Kidney (tissue), 14 donors: ENCODE measurements around the gene SNX8. TPM values are rescaled to one million over a fixed set of nuclear protein-coding genes. Genes with fewer than 3 reads are reported as not detected.

Experiments
- DNase-seq, 5 donors: peaks; one replicate each; pipeline ENCODE4 v3.0.0-alpha.2; 2013 to 2020
- FAIRE-seq: peaks from 2 replicates; lab custom pipeline; 2012; peaks lifted over from hg19 to GRCh38; lab: Jason Lieb, UNC
- H3K27ac ChIP-seq, 2 donors: one replicate each; pipeline ENCODE4 v1.7.0; 2013; ENCODE audit warnings: low read depth in 2 of 2, low read length in 2 of 2, inconsistent platforms in 1 of 2
- H3K27me3 ChIP-seq: one replicate; pipeline ENCODE4 v1.7.1; 2013; ENCODE audit warnings: low read length, inconsistent platforms; ENCODE audit not compliant: control insufficient read depth, insufficient read depth
- H3K36me3 ChIP-seq, 3 donors: one replicate each; pipeline versions ENCODE4 v1.7.0 to v1.7.1; 2013; ENCODE audit warnings: low read length in 3 of 3, control low read depth in 1 of 3, inconsistent platforms in 1 of 3; ENCODE audit not compliant: insufficient read depth in 3 of 3, control insufficient read depth in 2 of 3
- H3K4me1 ChIP-seq, 3 donors: one replicate each; pipeline versions ENCODE4 v1.7.0 to v1.7.1; 2013; ENCODE audit warnings: low read length in 3 of 3, inconsistent platforms in 1 of 3, low read depth in 1 of 3; ENCODE audit not compliant: control insufficient read depth in 2 of 3, insufficient read depth in 2 of 3
- H3K4me3 ChIP-seq, 3 donors: one replicate each; pipeline versions ENCODE4 v1.7.0 to v1.8.1; 2013; ENCODE audit warnings: low read length in 3 of 3, control low read depth in 1 of 3, inconsistent platforms in 1 of 3
- H3K9ac ChIP-seq, 3 donors: one replicate each; pipeline versions ENCODE4 v1.7.0 to v1.7.1; 2013; ENCODE audit warnings: low read length in 3 of 3, control low read depth in 1 of 3, inconsistent platforms in 1 of 3
- H3K9me3 ChIP-seq, 3 donors: one replicate each; pipeline versions ENCODE4 v1.7.0 to v1.7.1; 2013; ENCODE audit warnings: low read length in 3 of 3, control low read depth in 1 of 3, inconsistent platforms in 1 of 3; ENCODE audit not compliant: control insufficient read depth in 2 of 3, insufficient read depth in 1 of 3
- intact Hi-C: fragments of 100-400 bp; cut with DNase I; formaldehyde crosslinking; loops from one replicate; pipeline ENCODE4 v1.11.1; 2022
- polyA plus RNA-seq: library from polyadenylated mRNA; stranded (reverse); fragments of 350-450 nt; fragmentation: Illumina TruSeq; extraction: RNeasy Lipid Tissue Mini Kit (QIAGEN cat#74804); gene quantifications from one replicate; pipeline ENCODE4 v1.2.3, GENCODE V29; 2014; ENCODE audit warnings: low read depth, low replicate concordance; ENCODE audit not compliant: insufficient read depth
- total RNA-seq: library from RNA; stranded (reverse); fragmentation: NEBNext Ultra II Directional; extraction: Animal tissue kit (Norgen Biotek cat#: 25700); gene quantifications from one replicate; pipeline ENCODE4 v1.2.1, GENCODE V29; 2021
- TF ChIP-seq, protein P1 (sequence below): IDR thresholded peaks from 3 replicates; pipeline ENCODE4 v1.5.1; 2012; ENCODE audit warnings: mild to moderate bottlenecking, moderate library complexity, borderline replicate concordance; ENCODE audit not compliant: insufficient read depth; ENCODE audit errors: extremely low read depth
- donor health status: control.
- donor health status: control.
- donor health status: control.
- donor health status: control.
- donor health status: control.
- donor health status: DM: yes; HTN: yes; CAD: no.
- donor health status: Normal renal cell carcinoma (clear cell type).

The SNX8 gene
- total and polyA plus RNA-seq, 2 donors from 2014 or later, result 28.7 to 38.6 TPM

DNA sequence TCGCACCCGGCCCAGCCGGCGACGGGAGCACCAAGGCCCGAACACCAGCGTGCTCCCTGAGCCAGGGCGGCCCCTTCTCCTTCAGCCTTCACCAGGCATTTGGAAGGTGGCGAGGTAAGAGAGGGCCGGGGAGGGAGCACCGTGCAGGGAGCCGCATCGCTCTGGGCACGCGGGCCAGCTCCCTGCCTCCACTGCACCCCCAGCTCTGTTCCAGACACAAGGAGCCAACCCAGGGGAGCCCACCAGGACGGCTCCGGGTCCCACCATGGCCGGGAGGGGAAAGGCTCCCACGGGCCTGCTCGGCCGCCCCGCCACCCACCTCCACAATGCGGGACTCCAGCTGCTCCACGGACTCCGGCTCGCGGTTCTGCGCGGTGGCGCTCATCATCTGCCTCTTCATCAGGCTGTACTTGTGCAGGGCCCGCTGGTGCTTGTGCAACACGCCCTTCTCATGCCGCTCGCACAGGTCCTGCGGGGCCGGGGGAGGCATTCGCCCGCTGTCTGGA is 57.1 kb downstream of the SNX8 start:
- H3K9ac ChIP-seq, result no peak overlapping the region
- H3K27me3 ChIP-seq, result no peaks in the 10 kb centered on the region
- TF ChIP-seq, protein P1, sequence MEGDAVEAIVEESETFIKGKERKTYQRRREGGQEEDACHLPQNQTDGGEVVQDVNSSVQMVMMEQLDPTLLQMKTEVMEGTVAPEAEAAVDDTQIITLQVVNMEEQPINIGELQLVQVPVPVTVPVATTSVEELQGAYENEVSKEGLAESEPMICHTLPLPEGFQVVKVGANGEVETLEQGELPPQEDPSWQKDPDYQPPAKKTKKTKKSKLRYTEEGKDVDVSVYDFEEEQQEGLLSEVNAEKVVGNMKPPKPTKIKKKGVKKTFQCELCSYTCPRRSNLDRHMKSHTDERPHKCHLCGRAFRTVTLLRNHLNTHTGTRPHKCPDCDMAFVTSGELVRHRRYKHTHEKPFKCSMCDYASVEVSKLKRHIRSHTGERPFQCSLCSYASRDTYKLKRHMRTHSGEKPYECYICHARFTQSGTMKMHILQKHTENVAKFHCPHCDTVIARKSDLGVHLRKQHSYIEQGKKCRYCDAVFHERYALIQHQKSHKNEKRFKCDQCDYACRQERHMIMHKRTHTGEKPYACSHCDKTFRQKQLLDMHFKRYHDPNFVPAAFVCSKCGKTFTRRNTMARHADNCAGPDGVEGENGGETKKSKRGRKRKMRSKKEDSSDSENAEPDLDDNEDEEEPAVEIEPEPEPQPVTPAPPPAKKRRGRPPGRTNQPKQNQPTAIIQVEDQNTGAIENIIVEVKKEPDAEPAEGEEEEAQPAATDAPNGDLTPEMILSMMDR, result no peak
- H3K27ac ChIP-seq, result no peak overlapping the region
- no peaks in the 10 kb centered on the region for H3K36me3 ChIP-seq
- H3K4me3 ChIP-seq, result no peak overlapping the region
- no peaks in the 10 kb centered on the region for H3K9me3 ChIP-seq
- H3K4me1 ChIP-seq, result no peaks in the 10 kb centered on the region
- DNase-seq, result no peak
- FAIRE-seq, result no peak
- intact Hi-C loops, result no loop called here

DNA sequence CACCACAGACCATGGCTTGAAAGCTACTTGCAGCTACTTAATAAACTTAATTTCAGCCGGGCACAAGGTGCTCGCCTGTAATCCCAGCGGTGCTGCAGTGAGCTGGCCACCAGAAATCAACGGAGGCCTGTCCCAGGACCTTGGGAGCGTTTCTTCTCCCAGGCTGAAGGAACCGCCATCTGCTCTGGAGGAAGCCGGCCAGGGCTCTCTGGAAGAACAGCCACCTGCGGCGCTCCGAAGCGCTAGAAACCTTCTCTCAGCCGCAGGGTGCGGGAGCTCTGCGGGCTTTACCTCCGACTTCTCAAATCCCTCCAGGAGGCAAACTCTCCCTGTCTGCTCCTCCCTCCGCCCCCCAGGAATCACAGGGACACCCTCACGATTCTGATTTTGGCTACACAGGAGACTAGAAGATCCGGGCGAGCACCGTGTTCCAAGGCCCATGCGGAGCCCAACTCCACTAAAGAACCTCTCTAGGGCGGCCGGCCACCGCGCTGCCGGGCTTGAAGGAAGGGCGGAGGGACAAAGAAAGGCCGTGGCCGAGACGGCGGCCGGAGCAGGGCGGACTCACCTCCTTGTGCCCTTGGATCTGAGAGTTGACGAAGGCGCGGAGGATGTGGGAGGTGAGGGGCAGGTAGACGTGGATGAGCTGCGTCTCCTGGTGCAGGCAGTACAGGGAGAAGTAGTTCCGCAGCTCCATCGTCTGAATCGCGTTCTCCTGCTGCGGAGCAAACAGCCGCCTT is 57.8 kb downstream of the SNX8 start:
- intact Hi-C loops, result no loop called here
- no peak overlapping the region for H3K9ac ChIP-seq

DNA sequence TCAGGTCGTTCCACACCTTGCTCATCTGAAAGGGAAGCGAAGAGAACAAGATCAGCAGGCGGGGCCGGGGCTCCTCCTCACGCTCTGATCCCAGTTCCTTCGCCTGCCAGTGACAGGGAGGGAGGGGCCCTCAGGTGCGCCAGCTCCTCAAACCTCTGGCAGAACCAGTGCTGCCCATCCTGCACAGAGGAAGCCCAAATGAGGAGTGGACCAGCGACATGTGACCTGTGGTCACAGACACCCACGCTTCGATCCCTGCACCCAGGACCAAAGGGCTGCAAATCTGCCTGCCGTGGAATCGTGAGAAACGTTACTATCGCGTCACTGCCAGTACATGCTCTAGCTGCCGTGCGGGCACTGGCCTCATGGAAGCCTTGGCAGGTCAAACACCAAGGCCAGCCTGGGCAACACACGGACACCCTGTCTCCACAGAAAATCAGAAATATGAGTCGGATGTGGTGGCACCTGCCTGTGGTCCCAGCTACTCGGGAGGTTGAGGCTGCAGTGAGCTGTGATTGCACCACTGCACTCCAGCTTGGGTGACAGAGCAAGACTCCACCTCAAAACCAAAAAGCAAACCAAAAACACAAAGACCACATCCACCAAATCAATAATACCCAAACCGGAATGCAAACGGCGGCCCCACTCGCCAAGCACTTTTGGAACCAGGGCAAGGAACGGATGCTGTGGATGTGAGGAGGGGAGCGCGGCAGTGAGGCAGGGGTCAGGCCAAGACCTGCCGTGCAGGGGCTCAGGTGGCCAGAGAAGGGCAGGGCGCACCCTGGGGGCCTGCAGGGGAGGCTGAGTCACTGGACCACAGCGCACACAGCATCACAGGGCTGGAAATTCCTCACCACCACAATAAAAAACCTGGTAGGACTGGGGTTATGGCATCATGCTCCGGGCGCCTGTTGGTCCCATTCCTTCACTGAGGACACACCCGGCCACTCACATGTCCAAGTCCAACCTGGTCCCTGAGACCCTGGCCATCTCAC is 58.8 kb downstream of the SNX8 start:
- Histone ChIP-seq H3K9me3 (no peaks in the 10 kb centered on the region), H3K9ac (no peak overlapping the region), H3K36me3 (no peaks in the 10 kb centered on the region), H3K27ac (no peak overlapping the region), H3K27me3 (no peaks in the 10 kb centered on the region), H3K4me1 (no peaks in the 10 kb centered on the region), H3K4me3 (no peak overlapping the region)
- intact Hi-C loops, result no loop called here
- FAIRE-seq, result no peak
- DNase-seq, result no peak
- TF ChIP-seq, protein P1, result no peak

More for the DNA sequence above, 57.8 kb downstream of the SNX8 start:
- DNase-seq (no peak), FAIRE-seq (no peak)
- no peak overlapping the region for H3K4me3 ChIP-seq
- no peaks in the 10 kb centered on the region for H3K4me1 ChIP-seq
- no peaks in the 10 kb centered on the region for H3K27me3 ChIP-seq
- TF ChIP-seq, protein P1, result no peak
- H3K9me3 ChIP-seq, result no peaks in the 10 kb centered on the region
- no peak overlapping the region for H3K27ac ChIP-seq
- H3K36me3 ChIP-seq, result no peaks in the 10 kb centered on the region
